H1 (cell line): ENCODE results near the gene TTF1. TPM values are rescaled to one million over a fixed set of nuclear protein-coding genes. Genes with fewer than 3 reads are reported as not detected.

Experiments
- CTCF ChIA-PET: fragments of 300-600 bp; sonication (Branson Sonifier 250); formaldehyde crosslinking; loops from one replicate; lab custom pipeline; 2021; ENCODE audit not compliant: partially characterized antibody; lab: Charles Lee
- POLR2A ChIA-PET: fragments of 300-600 bp; sonication (Branson Sonifier 250); formaldehyde crosslinking; loops from one replicate; lab custom pipeline; 2021; ENCODE audit warnings: inconsistent platforms; ENCODE audit not compliant: partially characterized antibody; lab: Charles Lee
- DNase-seq, 2 experiments: peaks; one replicate each; pipeline versions ENCODE4 v3.0.0 to v3.0.0-alpha.2; 2010 to 2022; ENCODE audit warnings: low spot score in 2 of 2, low read depth in 1 of 2, mixed read lengths in 1 of 2
- FAIRE-seq: peaks from 2 replicates; lab custom pipeline; 2011; peaks lifted over from hg19 to GRCh38; lab: Jason Lieb, UNC
- H2AFZ ChIP-seq: 2 replicates; pipeline ENCODE4 v1.8.1; 2012; ENCODE audit warnings: low read length, inconsistent platforms
- H2AK5ac ChIP-seq: 2 replicates; pipeline ENCODE4 v1.6.1; 2013; ENCODE audit warnings: low read depth, low read length
- H2BK120ac ChIP-seq: replicated peaks from 2 replicates; pipeline ENCODE3; 2013; ENCODE audit warnings: low read depth, low read length, inconsistent platforms
- H2BK12ac ChIP-seq: 2 replicates; pipeline ENCODE4 v1.6.1; 2013; ENCODE audit warnings: low read depth, low read length
- H2BK15ac ChIP-seq: 2 replicates; pipeline ENCODE4 v1.6.1; 2013; ENCODE audit warnings: low read length
- H2BK20ac ChIP-seq: 2 replicates; pipeline ENCODE4 v1.6.1; 2013; ENCODE audit warnings: low read length
- H2BK5ac ChIP-seq: 2 replicates; pipeline ENCODE4 v1.6.1; 2013; ENCODE audit warnings: low read depth, low read length
- H3K14ac ChIP-seq: 2 replicates; pipeline ENCODE4 v1.6.1; 2013; ENCODE audit warnings: inconsistent platforms; ENCODE audit not compliant: insufficient read length
- H3K18ac ChIP-seq: 2 replicates; pipeline ENCODE4 v1.6.1; 2013; ENCODE audit warnings: low read length; ENCODE audit errors: extremely low read depth
- H3K23ac ChIP-seq: 2 replicates; pipeline ENCODE4 v1.6.1; 2013; ENCODE audit warnings: inconsistent platforms; ENCODE audit not compliant: insufficient read length
- H3K23me2 ChIP-seq: 2 replicates; pipeline ENCODE4 v1.6.1; 2013; ENCODE audit warnings: low read depth, low read length
- H3K27ac ChIP-seq: 2 replicates; pipeline ENCODE4 v1.6.1; 2011; ENCODE audit warnings: low read depth, low read length, inconsistent platforms
- H3K27me3 ChIP-seq, 4 experiments: replicated peaks in 1 of 4; 1 replicate in 1 of 4; 2 replicates in 3 of 4; pipeline versions ENCODE4 v1.6.1 to v1.8.1; 2011 to 2013; ENCODE audit warnings: low read length in 3 of 4, mild to moderate bottlenecking in 3 of 4, inconsistent platforms in 2 of 4, mixed read lengths in 2 of 4, moderate library complexity in 1 of 4; ENCODE audit not compliant: control insufficient read depth in 3 of 4, insufficient read depth in 3 of 4; ENCODE audit errors: extremely low read depth in 1 of 4
- H3K36me3 ChIP-seq, 4 experiments: 2 replicates each; pipeline versions ENCODE4 v1.6.1 to v1.8.1; 2011 to 2013; ENCODE audit warnings: mild to moderate bottlenecking in 4 of 4, low read length in 3 of 4, moderate library complexity in 2 of 4, control low read depth in 1 of 4, inconsistent platforms in 1 of 4; ENCODE audit not compliant: insufficient read depth in 4 of 4, control insufficient read depth in 2 of 4
- H3K4ac ChIP-seq: replicated peaks from 2 replicates; pipeline ENCODE3; 2013; ENCODE audit warnings: low read length, low read depth, mixed read lengths, inconsistent platforms; ENCODE audit not compliant: insufficient read length
- H3K4me1 ChIP-seq, 4 experiments: replicated peaks in 1 of 4; 1 replicate in 1 of 4; 2 replicates in 3 of 4; pipeline versions ENCODE4 v1.6.1 to v1.8.1; 2011 to 2013; ENCODE audit warnings: low read length in 3 of 4, inconsistent platforms in 2 of 4, mixed read lengths in 1 of 4; ENCODE audit not compliant: insufficient read depth in 4 of 4, control insufficient read depth in 3 of 4
- H3K4me2 ChIP-seq, 2 experiments: 2 replicates each; pipeline versions ENCODE4 v1.6.1 to v1.8.1; 2011 to 2013; ENCODE audit warnings: low read depth in 2 of 2, low read length in 2 of 2, control low read depth in 1 of 2, inconsistent platforms in 1 of 2, mild to moderate bottlenecking in 1 of 2; ENCODE audit not compliant: insufficient read depth in 1 of 2
- H3K4me3 ChIP-seq, 4 experiments: fragments of 200-600, 300-600 bp in 1 of 4; sonication (generic), shearing (Covaris generic), sonication (Bioruptor Twin) in 1 of 4; 2 replicates each; pipeline versions ENCODE4 v1.5.1 to v1.8.1; 2011 to 2016; ENCODE audit warnings: low read length in 4 of 4, low read depth in 3 of 4, control low read depth in 2 of 4, inconsistent platforms in 2 of 4, mild to moderate bottlenecking in 2 of 4, mixed read lengths in 1 of 4, moderate library complexity in 1 of 4; ENCODE audit not compliant: insufficient read depth in 2 of 4; ENCODE audit errors: extremely low read depth in 1 of 4
- H3K56ac ChIP-seq: replicated peaks from 2 replicates; pipeline ENCODE3; 2013; ENCODE audit warnings: low read depth, mild to moderate bottlenecking, mixed read lengths, low read length, inconsistent platforms; ENCODE audit not compliant: insufficient read length
- H3K79me1 ChIP-seq: 2 replicates; pipeline ENCODE4 v1.6.1; 2013; ENCODE audit warnings: low read depth, low read length, control low read depth
- H3K79me2 ChIP-seq, 2 experiments: 2 replicates each; pipeline versions ENCODE4 v1.6.1 to v1.8.1; 2012 to 2013; ENCODE audit warnings: low read length in 2 of 2, mild to moderate bottlenecking in 2 of 2, inconsistent platforms in 1 of 2; ENCODE audit not compliant: insufficient read depth in 2 of 2, control insufficient read depth in 1 of 2
- H3K9ac ChIP-seq, 4 experiments: replicated peaks in 1 of 4; 1 replicate in 1 of 4; 2 replicates in 3 of 4; pipeline versions ENCODE4 v1.6.1 to v1.8.1; 2011 to 2013; ENCODE audit warnings: low read depth in 3 of 4, low read length in 3 of 4, control low read depth in 2 of 4, mild to moderate bottlenecking in 2 of 4, moderate library complexity in 2 of 4, inconsistent platforms in 1 of 4; ENCODE audit errors: extremely low read depth in 1 of 4
- H3K9me3 ChIP-seq, 2 experiments: 2 replicates each; pipeline versions ENCODE4 v1.6.1 to v1.8.1; 2012 to 2013; ENCODE audit warnings: mild to moderate bottlenecking in 2 of 2, moderate library complexity in 2 of 2, control low read depth in 1 of 2, inconsistent platforms in 1 of 2, low read depth in 1 of 2, low read length in 1 of 2, mixed read lengths in 1 of 2; ENCODE audit not compliant: insufficient read depth in 2 of 2
- H4K20me1 ChIP-seq, 2 experiments: replicated peaks in 1 of 2; 2 replicates each; pipeline versions ENCODE3 to v1.8.1; 2011 to 2013; ENCODE audit warnings: inconsistent platforms in 2 of 2, low read length in 2 of 2, mild to moderate bottlenecking in 1 of 2; ENCODE audit not compliant: insufficient read depth in 2 of 2, control insufficient read depth in 1 of 2
- H4K5ac ChIP-seq: 2 replicates; pipeline ENCODE4 v1.6.1; 2013; ENCODE audit warnings: low read length, low read depth, mixed read lengths, inconsistent platforms; ENCODE audit not compliant: insufficient read length
- H4K8ac ChIP-seq: 2 replicates; pipeline ENCODE4 v1.8.0; 2013; ENCODE audit warnings: mild to moderate bottlenecking, moderate library complexity, low read length, inconsistent platforms; ENCODE audit not compliant: insufficient read depth; ENCODE audit errors: extremely low read depth
- H4K91ac ChIP-seq: replicated peaks from 2 replicates; pipeline ENCODE3; 2013; ENCODE audit warnings: low read length, mixed read lengths, inconsistent platforms; ENCODE audit not compliant: insufficient read length
- BRCA1 ChIP-seq: IDR thresholded peaks from 2 replicates; pipeline ENCODE4 v1.6.1; 2012; ENCODE audit warnings: low read depth, low read length, improper control_type of control experiment
- CBX5 ChIP-seq: fragments of 300-800, 300-1000 bp; sonication (generic); IDR thresholded peaks from 2 replicates; pipeline ENCODE4 v1.7.1; 2016; ENCODE audit warnings: antibody characterized with exemption, low read length, low read depth
- GABPA ChIP-seq: IDR thresholded peaks from 2 replicates; pipeline ENCODE4 v1.6.1; 2011; ENCODE audit warnings: mild to moderate bottlenecking, low read length, moderate library complexity, borderline replicate concordance; ENCODE audit not compliant: insufficient read depth
- MAFK ChIP-seq: IDR thresholded peaks from 2 replicates; pipeline ENCODE4 v1.6.1; 2012; ENCODE audit warnings: low read depth, mild to moderate bottlenecking, improper control_type of control experiment, low read length
- POLR2A ChIP-seq, 2 experiments: IDR thresholded peaks; 1 replicate in 1 of 2; 2 replicates in 1 of 2; pipeline ENCODE4 v1.6.1; 2011; ENCODE audit warnings: low read depth in 2 of 2, low read length in 2 of 2, mild to moderate bottlenecking in 2 of 2; ENCODE audit errors: control extremely low read depth in 1 of 2
- RXRA ChIP-seq: IDR thresholded peaks from 2 replicates; pipeline ENCODE4 v1.6.1; 2011; ENCODE audit warnings: low read depth, mild to moderate bottlenecking, low read length, moderate library complexity; ENCODE audit not compliant: insufficient read depth
- SP1 ChIP-seq: IDR thresholded peaks from 2 replicates; pipeline ENCODE4 v1.6.1; 2011; ENCODE audit warnings: low read depth, low read length
- SP2 ChIP-seq: IDR thresholded peaks from 2 replicates; pipeline ENCODE4 v1.6.1; 2012; ENCODE audit warnings: mild to moderate bottlenecking, low read length, inconsistent platforms
- SP4 ChIP-seq: IDR thresholded peaks from 2 replicates; pipeline ENCODE4 v1.6.1; 2012; ENCODE audit warnings: low read length, inconsistent platforms
- TBP ChIP-seq: IDR thresholded peaks from 2 replicates; pipeline ENCODE4 v1.6.1; 2011; ENCODE audit warnings: low read depth, low read length, improper control_type of control experiment
- USF2 ChIP-seq: IDR thresholded peaks from 2 replicates; pipeline ENCODE4 v1.6.1; 2011; ENCODE audit warnings: low read length, improper control_type of control experiment
- YY1 ChIP-seq: IDR thresholded peaks from 2 replicates; pipeline ENCODE4 v1.6.1; 2011; ENCODE audit warnings: low read depth, mild to moderate bottlenecking, low read length
- WGBS, 2 experiments: shearing (Covaris generic) in 1 of 2; methylation state at CpG; one replicate each; pipeline versions ENCODE4 v1.1.6 to v1.1.7; 2013 to 2015; ENCODE audit warnings: low lambda C conversion rate in 2 of 2, mixed read lengths in 2 of 2, inconsistent platforms in 1 of 2, low coverage in 1 of 2, missing lambda C conversion rate in 1 of 2; ENCODE audit not compliant: insufficient replicate concordance in 2 of 2, insufficient coverage in 1 of 2, insufficient read length in 1 of 2; ENCODE audit errors: extremely low coverage in 1 of 2, missing lambda C conversion rate in 1 of 2; 5-methylcytosine and 5-hydroxymethylcytosine counted together
- polyA plus RNA-seq, 7 experiments: library from polyadenylated mRNA; depleted of rRNA in 3 of 7; stranded (reverse) in 5 of 7; unstranded in 2 of 7; fragments of >200 nt in 5 of 7; fragments of 200-250 nt in 2 of 7; gene quantifications; 1 replicate in 5 of 7; 2 replicates in 1 of 7; 4 replicates in 1 of 7; pipeline versions ENCODE4 v1.2.1 to v1.2.3, GENCODE V29; 2011 to 2013; ENCODE audit warnings: missing spikeins in 2 of 7, mixed read lengths in 2 of 7
- total RNA-seq: library from RNA; stranded (reverse); fragmentation: NEBNext Ultra II Directional; extraction: Animal tissue kit (Norgen Biotek cat#: 25700); gene quantifications from 2 replicates; pipeline ENCODE4 v1.2.1, GENCODE V29; 2021

TTF1 gene
- total and polyA plus RNA-seq, 2 of the 8 experiments (the other 6 are each of a cell fraction or from before 2014, with no cell fraction given), result 7.8 to 22.2 TPM

DNA sequence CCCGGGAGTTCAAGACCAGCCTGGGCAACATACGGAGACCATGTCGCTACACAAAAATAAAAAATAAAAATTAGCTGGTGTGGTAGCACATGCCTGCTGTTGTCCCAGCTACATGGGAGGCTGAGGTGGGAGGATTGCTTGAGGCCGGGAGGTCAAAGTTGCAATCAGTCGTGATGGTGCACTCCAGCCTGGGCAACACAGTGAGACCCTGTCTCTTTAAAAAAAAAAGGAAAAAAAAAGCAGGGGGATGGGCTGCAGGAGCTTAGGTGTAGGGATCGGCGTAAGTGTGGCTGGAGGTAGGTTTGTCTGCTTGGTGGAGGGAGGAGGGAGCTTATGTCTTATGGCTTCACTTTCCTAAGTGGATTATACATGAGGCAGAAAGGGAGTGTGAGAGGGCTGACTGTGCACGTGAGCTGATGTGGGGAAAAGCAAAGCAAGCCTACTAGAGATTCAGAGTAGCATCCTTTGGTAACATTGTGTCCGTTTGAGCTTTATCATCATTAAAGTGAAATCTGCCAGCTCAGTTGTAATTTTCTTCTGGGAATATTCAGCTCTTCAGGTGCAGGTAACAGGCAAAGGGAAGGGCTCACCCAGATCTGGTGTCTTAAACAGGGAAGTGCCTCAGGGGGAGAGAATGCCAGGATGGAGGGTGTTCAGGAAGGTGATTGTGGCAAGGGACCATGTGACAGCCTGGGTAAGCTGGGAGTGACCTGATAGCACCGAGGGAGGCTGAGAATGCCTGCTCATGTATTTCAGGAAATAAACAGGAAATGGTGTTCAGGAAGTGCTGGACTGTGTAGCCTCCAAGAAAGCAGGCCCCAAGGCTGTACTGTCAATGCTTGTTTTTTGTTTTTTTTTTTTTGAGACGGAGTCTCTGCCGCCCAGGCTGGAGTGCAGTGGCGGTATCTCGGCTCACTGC lies 34.2 kb downstream of the TTF1 start:
- H3K56ac ChIP-seq, result no peak overlapping the region
- DNase-seq (no peak), FAIRE-seq (no peak)
- no peak overlapping the region for H2BK20ac ChIP-seq
- no peak overlapping the region for H3K4me2 ChIP-seq
- H3K4me1 ChIP-seq, result no peaks in the 10 kb centered on the region
- H4K20me1 ChIP-seq, result no peaks in the 10 kb centered on the region
- H4K8ac ChIP-seq, result no peak overlapping the region
- H2AK5ac ChIP-seq, result no peak overlapping the region
- 87% methylated on average over 14 of the region's 14 CpGs; no CpG with 5 or more reads in 1 of the 2 experiments for WGBS, 2 experiments
- no peak overlapping the region for H3K9ac ChIP-seq
- H2BK15ac ChIP-seq, result no peak overlapping the region
- H4K91ac ChIP-seq, result no peak overlapping the region
- H3K9me3 ChIP-seq, result peaks cover under 1 to 5% of the 10 kb centered on the region in 2 experiments; a peak in 3 of 4 replicates
- H3K27ac ChIP-seq, result no peak overlapping the region
- no peak overlapping the region for H3K4me3 ChIP-seq
- H3K23ac ChIP-seq, result no peak overlapping the region
- POLR2A ChIA-PET, result interaction anchor here (1.3 to 1.4 kb wide), 3 partner anchors 9 to 41 kb away, joined by 3 to 5 read pairs (median 3); no protein-coding TSS in a partner anchor
- H3K36me3 ChIP-seq, result peaks cover 5 to 26% (median 13%) of the 10 kb centered on the region in 4 experiments
- no peaks in the 10 kb centered on the region for H3K79me1 ChIP-seq
- no peak overlapping the region for H3K4ac ChIP-seq
- no peak overlapping the region for H2BK120ac ChIP-seq
- H3K79me2 ChIP-seq, result no peaks in the 10 kb centered on the region
- H3K23me2 ChIP-seq, result no peaks in the 10 kb centered on the region
- H3K27me3 ChIP-seq, result no peaks in the 10 kb centered on the region
- no peak overlapping the region for H3K18ac ChIP-seq
- H2BK5ac ChIP-seq, result no peak overlapping the region
- no peak overlapping the region for H2BK12ac ChIP-seq
- H4K5ac ChIP-seq, result no peak overlapping the region
- CTCF ChIA-PET, result interaction anchor here (0.6 to 1.7 kb wide), 7 partner anchors 14 to 1344 kb away, joined by 3 read pairs; no protein-coding TSS in a partner anchor
- H3K14ac ChIP-seq, result no peak overlapping the region
- no peak overlapping the region for H2AFZ ChIP-seq
- no peak for TF ChIP-seq POLR2A (IDR thresholded peaks at IDR 0.05; ENCODE audit: control extremely low read depth in 1 of 2, low read depth in 2 of 2, low read length in 2 of 2)
- no peak for TF ChIP-seq YY1
- no peak for TF ChIP-seq SP4
- TF ChIP-seq CBX5, result no peak
- no peak for TF ChIP-seq BRCA1
- TF ChIP-seq TBP, result no peak
- TF ChIP-seq SP2, result no peak
- TF ChIP-seq GABPA, result no peak
- no peak for TF ChIP-seq SP1
- TF ChIP-seq USF2, result no peak
- no peak for TF ChIP-seq RXRA
- no peak for TF ChIP-seq MAFK
